ENCODE data around the gene C19orf44. TPM values are rescaled to one million over a fixed set of nuclear protein-coding genes. Genes with fewer than 3 reads are reported as not detected.

The C19orf44 gene
- 2.0 TPM in 2 replicates for total RNA-seq

DNA sequence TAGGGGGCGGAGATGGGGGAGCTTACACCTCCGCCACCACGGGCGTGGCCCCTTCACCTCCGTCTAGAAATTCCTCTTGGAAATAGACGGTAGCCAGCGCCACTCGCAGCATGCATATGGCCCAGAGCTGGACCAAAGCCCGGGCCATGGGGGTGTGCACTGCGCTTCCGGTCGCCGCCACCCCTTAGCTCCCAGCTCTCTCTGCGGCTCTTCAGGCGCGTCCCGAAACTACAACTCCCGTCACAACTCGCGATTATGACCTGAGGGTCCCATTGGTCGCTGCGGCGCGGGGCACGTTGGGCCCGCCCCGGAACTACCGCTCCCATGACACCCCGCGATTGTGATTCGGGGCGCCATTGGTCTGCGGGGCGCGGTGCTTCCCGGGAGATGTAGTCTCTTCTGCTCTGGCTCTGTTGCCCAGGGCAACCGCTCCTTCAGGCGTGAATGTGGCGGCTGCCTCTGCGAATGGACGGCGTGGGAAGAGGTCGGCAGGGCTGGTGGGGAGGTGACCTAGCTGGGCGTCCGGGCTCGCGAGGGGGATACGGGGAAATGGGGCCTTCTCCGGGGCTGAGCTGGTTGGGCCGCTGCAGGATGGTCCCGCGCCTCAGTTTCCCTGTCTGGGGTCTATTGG is at the start of gene C19orf44, which contains the start of gene CALR3:
Gene C19orf44 (plus strand): TSS at position 413 of the 631 bp plus-strand sequence. CDS start 4,399 bp downstream, outside the sequence.
Gene CALR3 (minus strand): TSS at position 186 of the 631 bp plus-strand sequence. CDS start 38 bp downstream, at position 148.

GRCh38 chr19:16542045-16542909 is 46.1 kb downstream of the C19orf44 start, which contains the start of gene CHERP:
TSS of gene CHERP (minus strand) at chr19:16542437. CDS start at chr19:16542378, 59 bp downstream.

Other genes starting within 250 kb of the C19orf44 start
- 1.00 and 1.9 TPM in 2 replicates for gene KLF2, start 171.6 kb upstream of the C19orf44 start, total RNA-seq
- gene EPS15L1, start 24.4 kb upstream of the C19orf44 start, total RNA-seq, result 6.8 and 9.7 TPM in 2 replicates
- 0.14 TPM in 1 of 2 replicates, not detected in the other for gene CALR3, start 227 bp upstream of the C19orf44 start, total RNA-seq
- 2.3 and 3.6 TPM in 2 replicates for gene CHERP, start 46.0 kb downstream of the C19orf44 start, total RNA-seq
- gene SLC35E1, start 76.0 kb downstream of the C19orf44 start, total RNA-seq, result 17.4 and 25.4 TPM in 2 replicates
- gene MED26, start 131.8 kb downstream of the C19orf44 start, total RNA-seq, result 3.6 and 4.2 TPM in 2 replicates
- gene SMIM7, start 163.8 kb downstream of the C19orf44 start, total RNA-seq, result 52.8 and 59.4 TPM in 2 replicates
- 1.4 and 1.9 TPM in 2 replicates for gene TMEM38A, start 164.7 kb downstream of the C19orf44 start, total RNA-seq
- gene NWD1, start 223.5 kb downstream of the C19orf44 start, total RNA-seq, result under 0.01 TPM in 1 of 2 replicates, not detected in the other

Measured in smooth muscle cell of bladder (primary cell).